H9 (cell line): ENCODE results near the gene CRIP2. TPM values are rescaled to one million over a fixed set of nuclear protein-coding genes. Genes with fewer than 3 reads are reported as not detected.

Experiments used
- DNase-seq: peaks from one replicate; pipeline ENCODE4 v3.0.0-alpha.2; 2017
- H2AFZ ChIP-seq: one replicate; pipeline ENCODE4 v1.6.1; 2013; ENCODE audit warnings: mild to moderate bottlenecking, low read length, control low read depth, moderate library complexity
- H2AK5ac ChIP-seq: 2 replicates; pipeline ENCODE4 v1.6.1; 2013; ENCODE audit warnings: low read length, control low read depth, mixed read lengths; ENCODE audit not compliant: insufficient read length
- H2BK120ac ChIP-seq: one replicate; pipeline ENCODE4 v1.6.1; 2013; ENCODE audit warnings: low read depth, mild to moderate bottlenecking, low read length, control low read depth, inconsistent platforms; ENCODE audit not compliant: poor library complexity, severe bottlenecking
- H2BK12ac ChIP-seq: 2 replicates; pipeline ENCODE4 v1.6.1; 2013; ENCODE audit warnings: low read length, control low read depth, mixed read lengths, low read depth; ENCODE audit not compliant: insufficient read length
- H2BK15ac ChIP-seq: 2 replicates; pipeline ENCODE4 v1.6.1; 2013; ENCODE audit warnings: low read depth, low read length, control low read depth
- H2BK20ac ChIP-seq: one replicate; pipeline ENCODE4 v1.6.1; 2013; ENCODE audit warnings: low read depth, mild to moderate bottlenecking, low read length, control low read depth, inconsistent platforms; ENCODE audit not compliant: poor library complexity, severe bottlenecking
- H2BK5ac ChIP-seq: 2 replicates; pipeline ENCODE4 v1.6.1; 2013; ENCODE audit warnings: low read length, control low read depth, mixed read lengths; ENCODE audit not compliant: insufficient read length
- H3K14ac ChIP-seq: 2 replicates; pipeline ENCODE4 v1.6.1; 2013; ENCODE audit warnings: low read length, control low read depth; ENCODE audit not compliant: insufficient read depth
- H3K18ac ChIP-seq: 2 replicates; pipeline ENCODE4 v1.6.1; 2013; ENCODE audit warnings: low read depth, mild to moderate bottlenecking, mixed read lengths, low read length, control low read depth; ENCODE audit not compliant: insufficient read length
- H3K23ac ChIP-seq: 2 replicates; pipeline ENCODE4 v1.6.1; 2013; ENCODE audit warnings: low read length, control low read depth, mixed read lengths, low read depth; ENCODE audit not compliant: insufficient read length
- H3K23me2 ChIP-seq: 2 replicates; pipeline ENCODE4 v1.6.1; 2013; ENCODE audit warnings: low read depth, mild to moderate bottlenecking, mixed read lengths, low read length, control low read depth; ENCODE audit not compliant: insufficient read length, poor library complexity, severe bottlenecking
- H3K27ac ChIP-seq: 2 replicates; pipeline ENCODE4 v1.5.1; 2013; ENCODE audit warnings: low read length, control low read depth, mixed read lengths, low read depth; ENCODE audit not compliant: insufficient read length
- H3K27me3 ChIP-seq: 2 replicates; pipeline ENCODE4 v1.6.1; 2013; ENCODE audit warnings: low read length, control low read depth, inconsistent platforms; ENCODE audit not compliant: insufficient read depth
- H3K4ac ChIP-seq: 2 replicates; pipeline ENCODE4 v1.6.1; 2013; ENCODE audit warnings: low read depth, mild to moderate bottlenecking, control low read depth, inconsistent platforms, low read length, moderate library complexity
- H3K4me1 ChIP-seq: 2 replicates; pipeline ENCODE4 v1.6.1; 2013; ENCODE audit warnings: low read length, control low read depth, inconsistent platforms; ENCODE audit not compliant: insufficient read depth
- H3K4me2 ChIP-seq: 2 replicates; pipeline ENCODE4 v1.6.1; 2013; ENCODE audit warnings: low read length, control low read depth, mixed read lengths; ENCODE audit not compliant: insufficient read length, insufficient read depth
- H3K56ac ChIP-seq: 2 replicates; pipeline ENCODE4 v1.6.1; 2013; ENCODE audit warnings: low read depth, mild to moderate bottlenecking, mixed read lengths, low read length, control low read depth; ENCODE audit not compliant: insufficient read length
- H3K79me1 ChIP-seq: 2 replicates; pipeline ENCODE4 v1.6.1; 2013; ENCODE audit warnings: low read depth, mild to moderate bottlenecking, moderate library complexity, low read length, control low read depth, inconsistent platforms; ENCODE audit not compliant: insufficient read depth, poor library complexity, severe bottlenecking
- H3K79me2 ChIP-seq: 2 replicates; pipeline ENCODE4 v1.6.1; 2013; ENCODE audit warnings: low read length, control low read depth, inconsistent platforms; ENCODE audit not compliant: insufficient read depth
- H3K9ac ChIP-seq: 2 replicates; pipeline ENCODE4 v1.6.1; 2013; ENCODE audit warnings: low read length, control low read depth, mixed read lengths; ENCODE audit not compliant: insufficient read length; ENCODE audit errors: extremely low read depth
- H3K9me3 ChIP-seq: one replicate; pipeline ENCODE4 v1.6.1; 2013; ENCODE audit warnings: low read depth, low read length, inconsistent platforms; ENCODE audit not compliant: control insufficient read depth
- H3T11ph ChIP-seq: one replicate; pipeline ENCODE4 v1.6.1; 2013; ENCODE audit warnings: mild to moderate bottlenecking, low read length, control low read depth, inconsistent platforms
- H4K20me1 ChIP-seq: one replicate; pipeline ENCODE4 v1.6.1; 2013; ENCODE audit not compliant: control insufficient read depth, insufficient read length, insufficient read depth
- H4K5ac ChIP-seq: 2 replicates; pipeline ENCODE4 v1.6.1; 2013; ENCODE audit warnings: low read depth, mild to moderate bottlenecking, mixed read lengths, low read length, control low read depth; ENCODE audit not compliant: insufficient read length
- H4K8ac ChIP-seq: replicated peaks from 2 replicates; pipeline ENCODE4 v1.6.1; 2013; ENCODE audit warnings: low read length, control low read depth, mixed read lengths, low read depth; ENCODE audit not compliant: insufficient read length
- H4K91ac ChIP-seq: 2 replicates; pipeline ENCODE4 v1.6.1; 2013; ENCODE audit warnings: low read depth, mild to moderate bottlenecking, moderate library complexity, mixed read lengths, low read length, control low read depth; ENCODE audit not compliant: insufficient read length
- H3K27ac Mint-ChIP-seq, 3 experiments: 2 replicates in 2 of 3; 3 replicates in 1 of 3; pipeline ENCODE4 v1.8.0; 2020 to 2021; ENCODE audit warnings: mixed read lengths in 3 of 3, mild to moderate bottlenecking in 1 of 3, moderate library complexity in 1 of 3
- H3K27me3 Mint-ChIP-seq: 2 replicates; pipeline ENCODE4 v1.8.0; 2021; ENCODE audit warnings: low read depth, mild to moderate bottlenecking, moderate library complexity, mixed read lengths
- H3K36me3 Mint-ChIP-seq, 3 experiments: 2 replicates in 2 of 3; 3 replicates in 1 of 3; pipeline ENCODE4 v1.8.0; 2020 to 2021; ENCODE audit warnings: low read depth in 3 of 3, mixed read lengths in 3 of 3; ENCODE audit not compliant: insufficient read depth in 1 of 3
- H3K4me1 Mint-ChIP-seq, 2 experiments: 2 replicates each; pipeline ENCODE4 v1.8.0; 2020; ENCODE audit warnings: mixed read lengths in 2 of 2
- H3K4me3 Mint-ChIP-seq, 2 experiments: 2 replicates in 1 of 2; 3 replicates in 1 of 2; pipeline ENCODE4 v1.8.0; 2020 to 2021; ENCODE audit warnings: mild to moderate bottlenecking in 2 of 2, mixed read lengths in 2 of 2, moderate library complexity in 1 of 2
- H3K9me3 Mint-ChIP-seq, 2 experiments: 2 replicates in 1 of 2; 3 replicates in 1 of 2; pipeline ENCODE4 v1.8.0; 2020; ENCODE audit warnings: mild to moderate bottlenecking in 2 of 2, mixed read lengths in 2 of 2, moderate library complexity in 1 of 2
- WGBS: extraction: QIAGEN DNeasy Blood & Tissue Kit; methylation state at CpG from one replicate; pipeline ENCODE4 v1.1.7; 2013; ENCODE audit warnings: missing lambda C conversion rate, low lambda C conversion rate, mixed read lengths; ENCODE audit not compliant: insufficient read length; ENCODE audit errors: extremely low coverage; 5-methylcytosine and 5-hydroxymethylcytosine counted together
- total RNA-seq: library from RNA; stranded (reverse); gene quantifications from 2 replicates; pipeline ENCODE4 v1.2.1, GENCODE V29; 2021
- TF ChIP-seq, protein P1 (sequence below): fragments of 200-600 bp; sonication (generic); conservative IDR thresholded peaks from 3 replicates; pipeline ENCODE4 v1.8.0; 2021; ENCODE audit warnings: antibody characterized with exemption, mild to moderate bottlenecking

CRIP2 gene
- total RNA-seq, 1 experiment from 2014 or later = 5.7 TPM

GRCh38 chr14:105452963-105453362 lies 21.7 kb upstream of the CRIP2 start:
- no peaks in the 10 kb centered on the region; a peak in 1 of 5 replicates for H3K9me3 Mint-ChIP-seq
- Histone ChIP-seq H3K56ac (no peak overlapping the region), H4K8ac (no peak overlapping the region), H2BK15ac (no peak overlapping the region), H3K9me3 (no peaks in the 10 kb centered on the region), H3K79me1 (no peaks in the 10 kb centered on the region), H2AFZ (no peak overlapping the region), H4K91ac (no peak overlapping the region), H3K9ac (no peak overlapping the region), H4K5ac (no peak overlapping the region), H3K27ac (no peak overlapping the region), H2AK5ac (no peak overlapping the region), H2BK12ac (no peak overlapping the region), H3K14ac (no peak overlapping the region), H3K4me1 (no peaks in the 10 kb centered on the region), H3K4ac (no peak overlapping the region), H3K23me2 (no peaks in the 10 kb centered on the region), H4K20me1 (no peaks in the 10 kb centered on the region), H3T11ph (no peak overlapping the region), H2BK5ac (no peak overlapping the region), H3K4me2 (no peak overlapping the region), H2BK120ac (no peak overlapping the region), H3K23ac (no peak overlapping the region), H3K27me3 (no peaks in the 10 kb centered on the region), H3K18ac (no peak overlapping the region), H2BK20ac (no peak overlapping the region), H3K79me2 (no peaks in the 10 kb centered on the region)
- H3K4me3 Mint-ChIP-seq = no peak overlapping the region
- no peaks in the 10 kb centered on the region for H3K4me1 Mint-ChIP-seq
- DNase-seq = no peak
- H3K36me3 Mint-ChIP-seq = peaks cover 22 to 58% (median 57%) of the 10 kb centered on the region in 3 experiments; a peak in 6 of 7 replicates
- peak overlapping the region in 2 of 3 experiments; percentile 52 to 72; a peak in 2 of 7 replicates for H3K27ac Mint-ChIP-seq
- H3K27me3 Mint-ChIP-seq = no peaks in the 10 kb centered on the region
- no CpG with 5 or more reads among the region's 14 CpGs for WGBS
- TF ChIP-seq, protein P1, sequence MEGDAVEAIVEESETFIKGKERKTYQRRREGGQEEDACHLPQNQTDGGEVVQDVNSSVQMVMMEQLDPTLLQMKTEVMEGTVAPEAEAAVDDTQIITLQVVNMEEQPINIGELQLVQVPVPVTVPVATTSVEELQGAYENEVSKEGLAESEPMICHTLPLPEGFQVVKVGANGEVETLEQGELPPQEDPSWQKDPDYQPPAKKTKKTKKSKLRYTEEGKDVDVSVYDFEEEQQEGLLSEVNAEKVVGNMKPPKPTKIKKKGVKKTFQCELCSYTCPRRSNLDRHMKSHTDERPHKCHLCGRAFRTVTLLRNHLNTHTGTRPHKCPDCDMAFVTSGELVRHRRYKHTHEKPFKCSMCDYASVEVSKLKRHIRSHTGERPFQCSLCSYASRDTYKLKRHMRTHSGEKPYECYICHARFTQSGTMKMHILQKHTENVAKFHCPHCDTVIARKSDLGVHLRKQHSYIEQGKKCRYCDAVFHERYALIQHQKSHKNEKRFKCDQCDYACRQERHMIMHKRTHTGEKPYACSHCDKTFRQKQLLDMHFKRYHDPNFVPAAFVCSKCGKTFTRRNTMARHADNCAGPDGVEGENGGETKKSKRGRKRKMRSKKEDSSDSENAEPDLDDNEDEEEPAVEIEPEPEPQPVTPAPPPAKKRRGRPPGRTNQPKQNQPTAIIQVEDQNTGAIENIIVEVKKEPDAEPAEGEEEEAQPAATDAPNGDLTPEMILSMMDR = no peak
